Adipocyte (in vitro differentiated cells): ENCODE data around the gene CACNA2D1.

ENCODE experiments used
- DNase-seq: peaks from one replicate; pipeline ENCODE4 v3.0.0-alpha.2; 2015; ENCODE audit warnings: low read depth
- H3K27me3 ChIP-seq: replicated peaks from 2 replicates; pipeline ENCODE4 v1.7.0; 2013; ENCODE audit warnings: mild to moderate bottlenecking, low read length, moderate library complexity; ENCODE audit not compliant: control insufficient read depth, insufficient read depth
- H3K36me3 ChIP-seq: 2 replicates; pipeline ENCODE4 v1.7.0; 2013; ENCODE audit warnings: low read length, mild to moderate bottlenecking, moderate library complexity; ENCODE audit not compliant: control insufficient read depth, insufficient read depth, severe bottlenecking
- H3K4me1 ChIP-seq: 2 replicates; pipeline ENCODE4 v1.7.0; 2013; ENCODE audit warnings: mild to moderate bottlenecking, low read length, moderate library complexity; ENCODE audit not compliant: control insufficient read depth, insufficient read depth
- H3K4me3 ChIP-seq: 2 replicates; pipeline ENCODE4 v1.7.0; 2013; ENCODE audit warnings: mild to moderate bottlenecking, low read length, moderate library complexity
- H3K9ac ChIP-seq: 2 replicates; pipeline ENCODE4 v1.7.0; 2013; ENCODE audit warnings: mild to moderate bottlenecking, low read length, moderate library complexity
- H3K9me3 ChIP-seq: 2 replicates; pipeline ENCODE4 v1.7.0; 2013; ENCODE audit warnings: mild to moderate bottlenecking, low read length, moderate library complexity; ENCODE audit not compliant: control insufficient read depth

CACNA2D1 gene

GRCh38 chr7:82221152-82221674 is 222.4 kb downstream of the CACNA2D1 start:
- no peaks in the 10 kb centered on the region for H3K9me3 ChIP-seq
- peaks cover 13% of the 10 kb centered on the region for H3K4me1 ChIP-seq
- no peaks in the 10 kb centered on the region for H3K36me3 ChIP-seq
- DNase-seq = no peak
- no peak overlapping the region for H3K9ac ChIP-seq
- H3K4me3 ChIP-seq = no peak overlapping the region
- H3K27me3 ChIP-seq = no peaks in the 10 kb centered on the region

DNA sequence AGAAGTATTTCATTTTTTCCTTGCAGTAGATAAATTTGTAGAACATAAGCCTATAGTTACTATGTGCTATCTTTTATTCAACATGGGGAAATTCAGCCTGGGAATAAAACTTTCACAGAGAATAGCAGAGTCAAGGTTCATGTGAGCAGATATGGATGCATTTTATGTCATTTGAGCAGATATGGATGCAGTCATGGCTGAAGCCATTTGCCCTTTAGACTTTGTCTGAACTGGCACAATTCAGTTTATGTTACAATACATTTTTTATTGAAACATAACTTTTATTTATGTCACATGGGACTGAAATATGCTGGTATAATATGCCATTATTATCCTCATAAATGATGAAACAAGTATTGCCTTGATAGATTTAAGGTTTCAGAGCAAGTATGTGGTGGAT is 231.1 kb downstream of the CACNA2D1 start:
- peaks cover 64% of the 10 kb centered on the region for H3K4me1 ChIP-seq
- peaks cover 22% of the 10 kb centered on the region for H3K9me3 ChIP-seq
- no peak overlapping the region for H3K4me3 ChIP-seq
- H3K36me3 ChIP-seq = peaks cover 4% of the 10 kb centered on the region
- no peak overlapping the region for H3K9ac ChIP-seq
- DNase-seq = no peak
- H3K27me3 ChIP-seq = no peaks in the 10 kb centered on the region

DNA sequence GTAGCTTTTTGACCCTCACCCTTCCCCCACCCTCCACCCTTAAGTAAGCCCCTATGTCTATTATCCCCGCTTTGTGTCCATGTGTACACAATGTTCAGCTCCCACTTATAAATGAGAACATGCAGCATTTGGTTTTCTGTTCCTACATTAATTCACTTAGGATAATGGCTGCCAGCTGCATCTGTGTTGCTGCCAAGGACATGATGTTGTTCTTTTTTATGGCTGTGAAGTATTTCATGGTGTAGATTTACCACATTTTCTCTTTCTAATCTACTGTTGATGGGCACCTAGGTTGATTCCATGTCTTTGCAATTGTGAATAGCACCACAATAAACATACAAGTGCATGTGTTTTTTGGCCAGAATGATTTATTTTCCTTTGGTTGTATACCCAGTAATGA is 232.2 kb downstream of the CACNA2D1 start:
- Histone ChIP-seq H3K9ac (peak overlapping the region; percentile 76), H3K4me1 (peaks cover 62% of the 10 kb centered on the region), H3K4me3 (peak overlapping the region; percentile 38), H3K36me3 (peaks cover 4% of the 10 kb centered on the region), H3K27me3 (no peaks in the 10 kb centered on the region), H3K9me3 (peaks cover 22% of the 10 kb centered on the region)
- no peak for DNase-seq

GRCh38 chr7:82210416-82211184 is 233.0 kb downstream of the CACNA2D1 start:
- Histone ChIP-seq H3K36me3 (peaks cover 4% of the 10 kb centered on the region), H3K4me1 (peaks cover 55% of the 10 kb centered on the region), H3K27me3 (no peaks in the 10 kb centered on the region), H3K9ac (peak overlapping the region; percentile 76), H3K4me3 (peak overlapping the region; percentile 38), H3K9me3 (peaks cover 22% of the 10 kb centered on the region)
- DNase-seq = peak; percentile 45

DNA sequence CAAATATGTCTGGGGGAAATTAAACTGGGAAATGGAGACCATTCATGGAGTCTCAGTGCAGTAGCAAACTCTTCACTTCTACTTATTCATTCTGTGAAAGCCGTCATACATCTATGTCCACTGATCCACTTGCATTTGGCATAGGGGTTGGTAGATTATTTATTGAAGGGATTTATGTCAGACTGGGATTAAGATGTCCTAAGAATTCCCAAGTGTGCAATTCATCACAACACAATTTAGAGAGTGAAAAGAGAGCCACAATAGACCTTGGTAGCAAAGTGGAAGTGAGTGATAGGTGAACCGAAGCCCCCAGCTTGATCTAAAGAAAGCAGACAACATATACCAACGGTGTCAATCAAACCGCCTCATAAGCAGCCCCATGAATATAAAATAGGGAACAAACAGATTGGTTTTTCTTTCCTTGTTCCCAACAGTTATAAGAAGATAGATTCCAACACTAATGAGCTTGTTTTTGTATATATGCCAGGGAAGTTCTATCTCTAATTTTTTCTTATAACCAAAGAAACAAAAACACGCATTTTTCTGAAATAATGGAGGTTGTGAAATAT is 234.3 kb downstream of the CACNA2D1 start:
- Histone ChIP-seq H3K36me3 (no peaks in the 10 kb centered on the region), H3K4me3 (peak overlapping the region; percentile 38), H3K9me3 (peaks cover 14% of the 10 kb centered on the region), H3K4me1 (peaks cover 54% of the 10 kb centered on the region), H3K27me3 (no peaks in the 10 kb centered on the region), H3K9ac (peak overlapping the region; percentile 73)
- DNase-seq = no peak

DNA sequence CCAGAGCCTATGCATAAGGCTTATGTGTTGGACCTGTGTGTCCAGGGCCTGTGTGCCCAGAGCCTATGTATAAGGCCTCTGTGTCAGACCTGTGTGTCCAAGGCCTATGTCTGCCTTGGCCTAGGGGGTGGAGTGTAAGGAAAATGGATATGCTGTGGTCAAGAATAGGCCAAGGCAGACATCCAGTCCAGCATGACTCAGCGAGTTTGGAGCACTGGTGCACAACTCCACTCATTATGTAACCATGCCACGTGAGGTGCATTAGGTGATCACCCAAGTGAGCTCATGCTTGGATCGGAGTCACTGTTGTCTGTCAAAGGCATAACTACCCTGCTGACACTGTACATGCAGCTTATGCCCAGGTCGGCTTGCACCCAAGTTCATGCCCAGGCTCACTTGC is 238.9 kb downstream of the CACNA2D1 start:
- no peak overlapping the region for H3K4me3 ChIP-seq
- H3K9me3 ChIP-seq = no peaks in the 10 kb centered on the region
- H3K36me3 ChIP-seq = no peaks in the 10 kb centered on the region
- peak; percentile 7 for DNase-seq
- no peaks in the 10 kb centered on the region for H3K27me3 ChIP-seq
- peaks cover 37% of the 10 kb centered on the region for H3K4me1 ChIP-seq
- H3K9ac ChIP-seq = no peak overlapping the region

GRCh38 chr7:82202965-82203364 is 240.6 kb downstream of the CACNA2D1 start:
- no peak for DNase-seq
- no peak overlapping the region for H3K9ac ChIP-seq
- H3K36me3 ChIP-seq = no peaks in the 10 kb centered on the region

GRCh38 chr7:82202107-82202506 is 241.5 kb downstream of the CACNA2D1 start:
- Histone ChIP-seq H3K9ac (no peak overlapping the region), H3K4me1 (peaks cover 13% of the 10 kb centered on the region), H3K4me3 (no peak overlapping the region), H3K27me3 (no peaks in the 10 kb centered on the region), H3K9me3 (no peaks in the 10 kb centered on the region), H3K36me3 (no peaks in the 10 kb centered on the region)
- DNase-seq = no peak

More at GRCh38 chr7:82202965-82203364, 240.6 kb downstream of the CACNA2D1 start:
- peaks cover 20% of the 10 kb centered on the region for H3K4me1 ChIP-seq
- H3K27me3 ChIP-seq = no peaks in the 10 kb centered on the region
- no peaks in the 10 kb centered on the region for H3K9me3 ChIP-seq
- no peak overlapping the region for H3K4me3 ChIP-seq

DNA sequence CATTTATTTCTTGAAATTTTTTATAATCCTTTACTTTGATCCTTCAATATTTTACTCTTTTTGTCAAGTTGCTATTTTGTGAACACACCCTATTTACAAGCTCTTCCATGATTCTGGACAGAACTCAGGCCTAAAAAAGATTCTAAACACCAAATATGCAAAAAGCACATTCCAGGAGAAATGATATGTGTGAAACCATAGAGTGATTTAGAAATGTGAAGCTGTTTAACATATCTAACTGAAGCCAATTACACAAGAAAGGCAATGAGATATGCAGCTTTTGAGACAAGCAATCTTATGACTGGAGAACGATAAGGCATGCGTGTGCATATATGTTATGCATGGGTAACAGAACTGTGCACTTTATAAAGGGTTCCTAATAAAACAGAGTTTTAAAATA is 243.0 kb downstream of the CACNA2D1 start:
- no peak overlapping the region for H3K4me3 ChIP-seq
- peaks cover 15% of the 10 kb centered on the region for H3K4me1 ChIP-seq
- DNase-seq = no peak
- no peaks in the 10 kb centered on the region for H3K9me3 ChIP-seq
- H3K9ac ChIP-seq = no peak overlapping the region
- H3K27me3 ChIP-seq = no peaks in the 10 kb centered on the region
- H3K36me3 ChIP-seq = no peaks in the 10 kb centered on the region

GRCh38 chr7:82194016-82194643 is 249.4 kb downstream of the CACNA2D1 start:
- DNase-seq = peak; percentile 38
- H3K4me3 ChIP-seq = peak overlapping the region; percentile 34

GRCh38 chr7:82188636-82189035 is 254.9 kb downstream of the CACNA2D1 start:
- peaks cover 24% of the 10 kb centered on the region for H3K4me1 ChIP-seq
- H3K9me3 ChIP-seq = no peaks in the 10 kb centered on the region
- H3K36me3 ChIP-seq = no peaks in the 10 kb centered on the region
- H3K4me3 ChIP-seq = no peak overlapping the region
- no peak for DNase-seq
- no peak overlapping the region for H3K9ac ChIP-seq
- H3K27me3 ChIP-seq = no peaks in the 10 kb centered on the region

More at GRCh38 chr7:82194016-82194643, 249.4 kb downstream of the CACNA2D1 start:
- H3K36me3 ChIP-seq = no peaks in the 10 kb centered on the region
- H3K9ac ChIP-seq = no peak overlapping the region
- H3K4me1 ChIP-seq = peaks cover 44% of the 10 kb centered on the region
- no peaks in the 10 kb centered on the region for H3K9me3 ChIP-seq
- no peaks in the 10 kb centered on the region for H3K27me3 ChIP-seq
